Tibial artery (tissue), 4 donors: Measurements from ENCODE around the gene TAF1A.

Source experiments
- DNase-seq, 2 donors: peaks; one replicate each; pipeline ENCODE4 v3.0.0-alpha.2; 2019
- H3K27ac ChIP-seq, 2 donors: fragments of 200-600 bp; sonication (generic) in 1 of 2; 1 replicate in 1 of 2; 2 replicates in 1 of 2; pipeline ENCODE4 v1.5.1; 2018 to 2019; ENCODE audit warnings: mild to moderate bottlenecking in 1 of 2
- H3K27me3 ChIP-seq, 2 donors: fragments of 200-600 bp; sonication (generic) in 1 of 2; one replicate each; pipeline versions ENCODE4 v1.5.1 to v1.6.0; 2016 to 2019
- H3K36me3 ChIP-seq, 3 donors: fragments of 200-600 bp; sonication (generic) in 2 of 3; one replicate each; pipeline ENCODE4 v1.5.1; 2016 to 2019; ENCODE audit warnings: mild to moderate bottlenecking in 2 of 3
- H3K4me1 ChIP-seq, 4 donors: fragments of 200-600 bp; sonication (generic) in 2 of 4; 1 replicate in 3 of 4; 2 replicates in 1 of 4; pipeline ENCODE4 v1.5.1; 2016 to 2019
- H3K4me3 ChIP-seq, 2 donors: fragments of 200-600 bp; sonication (generic) in 1 of 2; 1 replicate in 1 of 2; 2 replicates in 1 of 2; pipeline ENCODE4 v1.5.1; 2018 to 2019; ENCODE audit warnings: mild to moderate bottlenecking in 2 of 2
- H3K9me3 ChIP-seq, 3 donors: fragments of 200-600 bp; sonication (generic) in 1 of 3; one replicate each; pipeline ENCODE4 v1.5.1; 2016 to 2019
- intact Hi-C: fragments of 100-400 bp; cut with DNase I; formaldehyde crosslinking; loops from one replicate; pipeline ENCODE4 v1.15.0; 2023; ENCODE audit warnings: low total_unique reads
- TF ChIP-seq, protein P1 (sequence below), 2 experiments: fragments of 200-600 bp in 1 of 2; fragments of 450-650 bp in 1 of 2; IDR thresholded peaks; one replicate each; pipeline ENCODE4 v1.5.1; 2017 to 2019; ENCODE audit warnings: antibody characterized with exemption in 2 of 2, mild to moderate bottlenecking in 1 of 2, moderate library complexity in 1 of 2

Gene TAF1A

DNA sequence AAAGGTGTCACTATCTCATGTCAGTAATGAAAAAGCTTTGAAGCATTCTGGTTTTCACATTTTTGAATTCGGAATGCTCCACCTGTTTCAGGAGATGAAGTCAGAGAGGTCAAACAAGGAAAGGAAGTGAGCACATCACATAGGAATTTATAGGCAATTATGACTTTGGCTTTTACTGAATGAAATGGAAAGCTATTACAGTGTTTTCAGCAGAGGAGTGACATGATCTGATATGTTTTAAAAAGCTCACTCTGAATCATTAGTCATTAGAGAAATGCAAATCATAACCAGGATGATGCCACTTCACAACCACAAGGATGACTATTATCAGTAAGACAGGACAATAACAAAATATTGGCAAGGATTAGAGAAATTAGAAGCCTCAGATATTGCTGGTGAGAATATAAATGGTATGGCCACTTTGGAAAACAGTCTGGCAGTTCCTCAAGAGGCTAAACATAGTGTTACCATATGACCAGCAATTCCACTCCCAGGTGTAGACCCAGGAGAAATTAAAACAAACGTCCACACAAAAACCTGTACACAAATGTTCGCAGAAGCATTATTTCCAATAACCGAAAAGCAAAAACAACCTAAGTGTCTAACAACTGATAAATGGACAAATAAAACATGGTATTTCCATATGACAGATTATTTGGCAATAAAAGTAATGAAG, 7.5 kb downstream of the TAF1A start:
- H3K27ac ChIP-seq, result no peak overlapping the region
- H3K4me3 ChIP-seq, result no peak overlapping the region
- no peaks in the 10 kb centered on the region for H3K27me3 ChIP-seq
- peaks cover 0 to 17% (median 2%) of the 10 kb centered on the region in 4 donors for H3K4me1 ChIP-seq
- TF ChIP-seq, protein P1, sequence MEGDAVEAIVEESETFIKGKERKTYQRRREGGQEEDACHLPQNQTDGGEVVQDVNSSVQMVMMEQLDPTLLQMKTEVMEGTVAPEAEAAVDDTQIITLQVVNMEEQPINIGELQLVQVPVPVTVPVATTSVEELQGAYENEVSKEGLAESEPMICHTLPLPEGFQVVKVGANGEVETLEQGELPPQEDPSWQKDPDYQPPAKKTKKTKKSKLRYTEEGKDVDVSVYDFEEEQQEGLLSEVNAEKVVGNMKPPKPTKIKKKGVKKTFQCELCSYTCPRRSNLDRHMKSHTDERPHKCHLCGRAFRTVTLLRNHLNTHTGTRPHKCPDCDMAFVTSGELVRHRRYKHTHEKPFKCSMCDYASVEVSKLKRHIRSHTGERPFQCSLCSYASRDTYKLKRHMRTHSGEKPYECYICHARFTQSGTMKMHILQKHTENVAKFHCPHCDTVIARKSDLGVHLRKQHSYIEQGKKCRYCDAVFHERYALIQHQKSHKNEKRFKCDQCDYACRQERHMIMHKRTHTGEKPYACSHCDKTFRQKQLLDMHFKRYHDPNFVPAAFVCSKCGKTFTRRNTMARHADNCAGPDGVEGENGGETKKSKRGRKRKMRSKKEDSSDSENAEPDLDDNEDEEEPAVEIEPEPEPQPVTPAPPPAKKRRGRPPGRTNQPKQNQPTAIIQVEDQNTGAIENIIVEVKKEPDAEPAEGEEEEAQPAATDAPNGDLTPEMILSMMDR (IDR thresholded peaks at IDR 0.05), result no peak
- intact Hi-C loops, result no loop called here
- no peak for DNase-seq
- H3K36me3 ChIP-seq, result peaks cover 1 to 34% (median 14%) of the 10 kb centered on the region in 3 donors
- no peaks in the 10 kb centered on the region for H3K9me3 ChIP-seq

GRCh38 chr1:222579316-222579715, 10.4 kb downstream of the TAF1A start:
- H3K36me3 ChIP-seq, result peaks cover 9 to 48% (median 19%) of the 10 kb centered on the region in 3 donors
- H3K4me1 ChIP-seq, result peaks cover 0 to 14% (median 0%) of the 10 kb centered on the region in 4 donors
- H3K27me3 ChIP-seq, result no peaks in the 10 kb centered on the region
- no peak overlapping the region for H3K4me3 ChIP-seq
- intact Hi-C loops, result no loop called here
- H3K27ac ChIP-seq, result no peak overlapping the region
- H3K9me3 ChIP-seq, result no peaks in the 10 kb centered on the region
- TF ChIP-seq, protein P1 (IDR thresholded peaks at IDR 0.05), result no peak
- no peak for DNase-seq

DNA sequence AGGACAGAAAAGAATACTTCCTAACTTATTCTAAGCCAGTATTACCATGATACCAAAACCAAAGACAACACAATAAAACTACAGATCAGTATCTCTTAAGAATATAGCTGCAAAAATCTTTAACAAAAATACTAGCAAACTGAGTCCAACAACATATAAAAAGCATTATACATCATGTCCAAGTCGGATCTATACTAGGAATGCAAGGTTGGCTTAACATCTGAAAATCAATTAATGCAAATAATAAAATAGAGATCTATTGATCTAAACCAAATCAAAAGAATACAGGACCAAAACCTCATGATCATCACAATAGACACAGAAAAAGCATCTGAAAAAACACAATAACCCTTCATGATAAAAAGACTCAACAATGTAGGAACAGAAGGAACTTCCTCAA, 18.9 kb downstream of the TAF1A start:
- Histone ChIP-seq H3K4me3 (no peak overlapping the region), H3K27ac (no peak overlapping the region), H3K9me3 (no peaks in the 10 kb centered on the region), H3K27me3 (no peaks in the 10 kb centered on the region), H3K36me3 (peaks cover 29 to 55% (median 32%) of the 10 kb centered on the region in 3 donors), H3K4me1 (no peaks in the 10 kb centered on the region)
- TF ChIP-seq, protein P1 (IDR thresholded peaks at IDR 0.05), result no peak
- intact Hi-C loops, result no loop called here
- no peak for DNase-seq

DNA sequence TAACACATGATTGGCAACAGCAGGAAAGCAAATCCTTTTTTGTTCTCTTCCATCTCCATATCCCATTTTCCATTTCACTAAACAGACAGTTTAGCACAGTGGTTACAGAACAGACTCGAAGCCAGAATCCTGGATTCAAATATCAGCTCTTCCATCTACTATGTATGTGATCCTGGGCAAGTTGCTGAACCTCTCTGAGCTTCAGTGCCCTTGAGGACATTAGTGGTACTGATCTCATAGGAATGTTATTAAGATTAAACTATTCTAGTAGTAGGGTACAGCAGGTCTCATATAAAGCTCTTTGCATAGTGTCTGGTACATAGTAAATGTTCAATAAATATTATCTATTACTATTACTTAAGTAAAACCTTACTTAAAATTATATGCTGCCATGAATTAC, 28.1 kb downstream of the TAF1A start:
- Histone ChIP-seq H3K27me3 (no peaks in the 10 kb centered on the region), H3K9me3 (no peaks in the 10 kb centered on the region), H3K4me1 (no peaks in the 10 kb centered on the region), H3K27ac (no peak overlapping the region), H3K36me3 (peaks cover 43 to 60% (median 58%) of the 10 kb centered on the region in 3 donors), H3K4me3 (no peak overlapping the region)
- TF ChIP-seq, protein P1 (IDR thresholded peaks at IDR 0.05), result no peak
- no peak for DNase-seq
- intact Hi-C loops, result no loop called here

DNA sequence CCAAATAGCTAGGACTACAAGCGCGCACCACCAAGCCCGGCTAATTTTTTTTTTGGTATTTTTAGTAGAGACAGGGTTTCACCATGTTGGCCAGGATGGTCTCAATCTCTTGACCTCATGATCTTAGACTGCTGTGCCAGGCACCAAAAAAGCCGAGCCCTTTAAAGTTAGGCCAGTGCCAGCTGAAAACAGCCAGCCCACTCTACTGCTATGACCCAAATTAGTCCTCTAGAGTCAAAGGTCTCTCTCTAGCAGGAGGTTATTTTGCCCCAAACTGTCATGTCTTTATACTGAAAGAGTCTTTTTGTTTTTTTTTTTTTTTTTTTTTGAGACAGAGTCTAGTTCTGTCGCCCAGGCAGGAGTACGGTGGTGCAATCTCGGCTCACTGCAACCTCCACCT, 32.2 kb downstream of the TAF1A start:
- H3K4me1 ChIP-seq, result no peaks in the 10 kb centered on the region
- peaks cover 41 to 53% (median 41%) of the 10 kb centered on the region in 3 donors for H3K36me3 ChIP-seq
- TF ChIP-seq, protein P1 (IDR thresholded peaks at IDR 0.05), result no peak
- no peak overlapping the region for H3K4me3 ChIP-seq
- no peak for DNase-seq
- H3K9me3 ChIP-seq, result no peaks in the 10 kb centered on the region
- no peak overlapping the region for H3K27ac ChIP-seq
- intact Hi-C loops, result no loop called here
- no peaks in the 10 kb centered on the region for H3K27me3 ChIP-seq
